Measurements from ENCODE around the gene VPS37C. TPM values are rescaled to one million over a fixed set of nuclear protein-coding genes. Genes with fewer than 3 reads are reported as not detected.

Gene VPS37C
- total RNA-seq, 3 donors from 2014 or later = 9.3 to 20.3 (median 17.1) TPM

GRCh38 chr11:61163021-61163420 lies 1.8 kb upstream of the VPS37C start:
- intact Hi-C loops (cut with DNase I; ENCODE audit: low total_unique reads) = no loop called here

GRCh38 chr11:61162092-61162941 lies 1.1 kb upstream of the VPS37C start:
- Histone ChIP-seq H3K27ac (peak overlapping the region; percentile 96 to 99), H3K4me1 (peaks cover 0 to 14% of the 10 kb centered on the region in 2 donors), H3K9me3 (no peaks in the 10 kb centered on the region), H3K27me3 (no peaks in the 10 kb centered on the region), H3K4me3 (peak overlapping the region; percentile 83 to 86 (median 85)), H3K36me3 (no peaks in the 10 kb centered on the region)
- intact Hi-C loops (cut with DNase I; ENCODE audit: low total_unique reads) = no loop called here
- TF ChIP-seq CTCF (IDR thresholded peaks at IDR 0.05) = no peak
- TF ChIP-seq POLR2A (IDR thresholded peaks at IDR 0.05) = no peak
- TF ChIP-seq POLR2AphosphoS5 (IDR thresholded peaks at IDR 0.05) = no peak
- no peak for DNase-seq (ENCODE audit: low spot score in 2 of 2)

More at GRCh38 chr11:61163021-61163420, 1.8 kb upstream of the VPS37C start:
- Histone ChIP-seq H3K36me3 (no peaks in the 10 kb centered on the region), H3K27me3 (no peaks in the 10 kb centered on the region), H3K27ac (peak overlapping the region in 1 of 2 donors; percentile 96), H3K4me3 (no peak overlapping the region), H3K9me3 (no peaks in the 10 kb centered on the region), H3K4me1 (peaks cover 0 to 14% of the 10 kb centered on the region in 2 donors)
- no peak for DNase-seq (ENCODE audit: low spot score in 2 of 2)
- TF ChIP-seq CTCF (IDR thresholded peaks at IDR 0.05) = no peak
- TF ChIP-seq POLR2A (IDR thresholded peaks at IDR 0.05) = no peak
- TF ChIP-seq POLR2AphosphoS5 (IDR thresholded peaks at IDR 0.05) = no peak

DNA sequence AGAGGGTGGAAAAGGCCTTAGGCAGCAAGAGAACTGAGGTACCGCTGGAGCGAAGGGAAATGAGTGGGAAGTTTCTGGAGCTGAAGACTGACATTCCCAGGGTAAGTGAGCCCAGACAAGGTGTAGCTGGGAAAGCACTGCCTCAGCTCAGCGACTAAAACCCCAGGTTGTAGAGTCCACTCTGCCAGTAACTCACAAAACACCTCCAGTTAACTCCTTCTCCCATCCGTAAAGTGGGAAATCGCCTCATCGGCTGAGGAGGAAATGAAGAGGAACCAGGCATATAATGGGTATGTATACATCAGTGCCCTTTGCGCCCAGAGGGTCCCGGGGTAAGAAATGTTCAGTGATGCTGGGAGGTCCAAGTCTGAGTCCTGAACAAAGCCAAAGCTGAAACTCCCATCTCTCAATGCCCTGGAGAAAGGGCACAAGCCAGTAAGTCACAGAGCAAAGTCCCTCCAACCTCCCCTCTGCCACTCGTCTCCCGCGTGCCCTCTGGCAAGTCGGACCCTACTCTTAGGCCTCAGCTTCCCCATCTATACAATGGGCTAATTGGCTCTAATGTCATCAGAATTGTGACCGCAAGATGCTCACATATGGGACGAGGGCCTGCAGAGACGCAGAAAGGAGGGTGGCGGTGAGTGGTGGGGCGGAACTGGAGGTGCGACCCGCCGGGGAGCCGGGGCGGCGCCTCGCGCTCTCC lies 588 bp downstream of the VPS37C start:
- H3K4me1 ChIP-seq = peaks cover 0 to 14% of the 10 kb centered on the region in 2 donors
- H3K36me3 ChIP-seq = no peaks in the 10 kb centered on the region
- no peak for DNase-seq (ENCODE audit: low spot score in 2 of 2)
- H3K27me3 ChIP-seq = no peaks in the 10 kb centered on the region
- no peaks in the 10 kb centered on the region for H3K9me3 ChIP-seq
- intact Hi-C loops (cut with DNase I; ENCODE audit: low total_unique reads) = no loop called here
- peak overlapping the region; percentile 96 to 99 for H3K27ac ChIP-seq
- peak overlapping the region; percentile 83 to 86 (median 85) for H3K4me3 ChIP-seq
- TF ChIP-seq CTCF (IDR thresholded peaks at IDR 0.05) = no peak
- no peak for TF ChIP-seq POLR2A (IDR thresholded peaks at IDR 0.05)
- no peak for TF ChIP-seq POLR2AphosphoS5 (IDR thresholded peaks at IDR 0.05)

DNA sequence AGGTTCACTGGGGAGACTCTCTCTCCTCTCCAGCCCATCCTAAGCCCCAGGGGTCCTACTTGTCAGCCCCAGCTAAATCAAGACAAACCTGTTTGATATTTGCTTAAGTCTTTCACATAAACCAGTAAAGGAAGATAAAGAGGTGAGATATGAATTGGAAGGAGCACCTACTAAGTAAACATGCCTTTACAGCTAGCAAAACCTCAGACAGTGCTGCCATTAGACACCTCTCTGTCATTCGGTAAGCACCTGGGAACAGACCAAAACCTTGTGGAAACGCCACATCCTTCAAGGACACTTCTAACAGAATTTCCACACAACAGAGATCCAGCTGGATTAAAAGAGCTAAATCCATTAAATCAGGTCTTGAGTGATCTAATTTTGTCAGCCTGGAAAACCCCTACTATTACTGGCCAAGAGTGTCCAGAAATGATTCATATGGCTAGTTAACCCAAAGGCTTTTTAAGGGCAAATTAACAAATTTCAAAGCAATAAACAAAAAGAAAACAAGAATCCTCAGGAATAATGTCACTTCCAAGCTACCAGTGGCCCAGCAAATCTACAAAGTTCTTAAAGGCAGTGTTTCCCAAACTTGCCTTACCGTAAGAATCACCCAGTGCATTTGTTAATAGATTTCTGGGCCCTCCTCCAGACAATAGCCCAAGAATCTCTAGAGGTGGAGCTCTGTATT lies 2.4 kb downstream of the VPS37C start:
- Histone ChIP-seq H3K27me3 (no peaks in the 10 kb centered on the region), H3K4me1 (peaks cover 0 to 18% of the 10 kb centered on the region in 2 donors), H3K36me3 (no peaks in the 10 kb centered on the region), H3K4me3 (peak overlapping the region in 1 of 3 donors; percentile 20), H3K9me3 (no peaks in the 10 kb centered on the region), H3K27ac (peak overlapping the region; percentile 62 to 88)
- DNase-seq (ENCODE audit: low spot score in 2 of 2) = no peak
- TF ChIP-seq CTCF (IDR thresholded peaks at IDR 0.05) (no peak), POLR2AphosphoS5 (IDR thresholded peaks at IDR 0.05) (peak in 1 of 3 donors; percentile 21), POLR2A (IDR thresholded peaks at IDR 0.05) (no peak)
- intact Hi-C loops (cut with DNase I; ENCODE audit: low total_unique reads) = loop anchor here (5.0 kb wide), 1 partner anchor 322 kb away; no protein-coding TSS in a partner anchor

Measured in breast epithelium (tissue), 4 donors.